Esophagus squamous epithelium (tissue), 5 donors: ENCODE results near the gene ABCB8. TPM values are rescaled to one million over a fixed set of nuclear protein-coding genes. Genes with fewer than 3 reads are reported as not detected.
A peak's percentile ranks its signal among the peaks of the same experiment; 100 is the strongest.

ENCODE experiments used
- DNase-seq: peaks from one replicate; lab custom pipeline; 2025; lab: John Stamatoyannopoulos, UW
- H3K27ac ChIP-seq, 4 donors: fragments of 200-600 bp; sonication (generic); one replicate each; pipeline ENCODE4 v1.5.1; 2016 to 2019; ENCODE audit warnings: mild to moderate bottlenecking in 1 of 4
- H3K27me3 ChIP-seq, 4 donors: fragments of 200-600 bp; sonication (generic); 1 replicate in 3 of 4; 2 replicates in 1 of 4; pipeline versions ENCODE4 v1.5.1 to v1.6.0; 2017 to 2021; ENCODE audit warnings: antibody characterized with exemption in 1 of 4
- H3K36me3 ChIP-seq, 3 donors: fragments of 200-600 bp; sonication (generic); one replicate each; pipeline ENCODE4 v1.5.1; 2016 to 2019
- H3K4me1 ChIP-seq, 3 donors: fragments of 200-600 bp; sonication (generic); one replicate each; pipeline ENCODE4 v1.5.1; 2017 to 2019
- H3K4me3 ChIP-seq, 4 donors: fragments of 200-600 bp; sonication (generic); 1 replicate in 3 of 4; 2 replicates in 1 of 4; pipeline ENCODE4 v1.5.1; 2016 to 2019; ENCODE audit warnings: mild to moderate bottlenecking in 2 of 4, moderate library complexity in 1 of 4
- H3K9me3 ChIP-seq, 3 donors: fragments of 200-600 bp; sonication (generic); one replicate each; pipeline ENCODE4 v1.5.1; 2016 to 2019
- CTCF ChIP-seq, 6 experiments: fragments of 450-650 bp in 4 of 6; fragments of 200-600 bp in 2 of 6; sonication (generic) in 2 of 6; IDR thresholded peaks; one replicate each; pipeline ENCODE4 v1.5.1; 2016 to 2019; ENCODE audit warnings: antibody characterized with exemption in 6 of 6, mild to moderate bottlenecking in 4 of 6, moderate library complexity in 4 of 6
- POLR2A ChIP-seq, 4 donors: fragments of 450-650 bp; IDR thresholded peaks; one replicate each; pipeline ENCODE4 v1.6.1; 2017; ENCODE audit warnings: antibody characterized with exemption in 4 of 4, mild to moderate bottlenecking in 4 of 4, moderate library complexity in 3 of 4
- WGBS, 2 donors: methylation state at CpG; one replicate each; pipeline ENCODE4 v1.1.5; 2018; 5-methylcytosine and 5-hydroxymethylcytosine counted together
- intact Hi-C: fragments of 100-400 bp; cut with DNase I; formaldehyde crosslinking; loops from one replicate; pipeline ENCODE4 v1.15.0; 2022
- total RNA-seq, 4 donors: library from RNA; depleted of rRNA; stranded (reverse); fragments of >200 nt; gene quantifications; one replicate each; pipeline ENCODE4 v1.1.0, GENCODE V29; 2016
- donor health status: DM: yes; HTN: yes; CAD: no.

The ABCB8 gene
- total RNA-seq, 4 donors from 2014 or later = 23.1 to 41.0 (median 26.1) TPM

- TF ChIP-seq POLR2A (IDR thresholded peaks at IDR 0.05) = no peak
- no peak for TF ChIP-seq CTCF (IDR thresholded peaks at IDR 0.05)
- no peaks in the 10 kb centered on the region for H3K9me3 ChIP-seq
- H3K4me1 ChIP-seq = peaks cover 13 to 33% (median 16%) of the 10 kb centered on the region in 3 donors
- no peak overlapping the region for H3K4me3 ChIP-seq
- no peaks in the 10 kb centered on the region for H3K27me3 ChIP-seq
- H3K27ac ChIP-seq = no peak overlapping the region
- DNase-seq = no peak
- intact Hi-C loops = no loop called here
- WGBS, 2 donors = 83 to 88% methylated on average over 6 to 15 of the region's 26 CpGs
- peaks cover 35 to 96% (median 48%) of the 10 kb centered on the region in 3 donors for H3K36me3 ChIP-seq
Observed at GRCh38 chr7:151074817-151075661, 46.8 kb downstream of the ABCB8 start.

GRCh38 chr7:151075662-151075971 is 47.4 kb downstream of the ABCB8 start:
- no peak overlapping the region for H3K27ac ChIP-seq
- H3K27me3 ChIP-seq = no peaks in the 10 kb centered on the region
- intact Hi-C loops = no loop called here
- peaks cover 32 to 90% (median 42%) of the 10 kb centered on the region in 3 donors for H3K36me3 ChIP-seq
- no peak overlapping the region for H3K4me3 ChIP-seq
- H3K4me1 ChIP-seq = peaks cover 15 to 36% (median 17%) of the 10 kb centered on the region in 3 donors
- WGBS, 2 donors = 40 to 72% methylated on average over 2 to 7 of the region's 7 CpGs
- TF ChIP-seq POLR2A (IDR thresholded peaks at IDR 0.05) = no peak
- no peak for TF ChIP-seq CTCF (IDR thresholded peaks at IDR 0.05)
- no peaks in the 10 kb centered on the region for H3K9me3 ChIP-seq
- DNase-seq = no peak

DNA sequence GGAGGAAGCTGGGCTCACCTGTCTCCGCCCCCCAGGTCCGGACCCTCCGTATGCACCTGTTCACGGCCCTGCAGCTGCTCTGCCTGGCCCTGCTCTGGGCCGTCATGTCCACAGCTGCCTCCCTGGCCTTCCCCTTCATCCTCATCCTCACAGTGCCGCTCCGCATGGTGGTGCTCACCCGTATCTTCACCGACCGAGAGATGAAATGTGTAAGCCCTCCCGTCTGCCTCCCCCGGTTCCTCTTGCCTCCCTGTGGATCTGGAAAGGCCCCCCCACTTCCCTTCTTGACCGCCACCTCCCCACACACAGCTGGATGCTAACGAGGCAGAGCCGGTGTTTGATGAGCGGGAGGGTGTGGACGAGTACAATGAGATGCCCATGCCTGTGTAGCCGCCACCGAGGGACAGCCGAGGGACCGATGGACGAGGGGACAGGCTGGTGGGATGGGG is 47.8 kb downstream of the ABCB8 start:
- peaks cover 17 to 39% (median 17%) of the 10 kb centered on the region in 3 donors for H3K4me1 ChIP-seq
- H3K36me3 ChIP-seq = peaks cover 28 to 86% (median 38%) of the 10 kb centered on the region in 3 donors
- TF ChIP-seq CTCF (IDR thresholded peaks at IDR 0.05) (no peak), POLR2A (IDR thresholded peaks at IDR 0.05) (no peak)
- no peak overlapping the region for H3K27ac ChIP-seq
- H3K9me3 ChIP-seq = no peaks in the 10 kb centered on the region
- H3K4me3 ChIP-seq = no peak overlapping the region
- no peak for DNase-seq
- WGBS, 2 donors = 83 to 88% methylated on average over 10 to 17 of the region's 22 CpGs
- no peaks in the 10 kb centered on the region for H3K27me3 ChIP-seq
- intact Hi-C loops = no loop called here

GRCh38 chr7:151076863-151077704 is 48.8 kb downstream of the ABCB8 start:
- TF ChIP-seq CTCF (IDR thresholded peaks at IDR 0.05) (peak in 2 of 6 experiments; percentile 11 to 39), POLR2A (IDR thresholded peaks at IDR 0.05) (no peak)
- WGBS, 2 donors = 56 to 63% methylated on average over 6 to 8 of the region's 33 CpGs
- Histone ChIP-seq H3K4me3 (no peak overlapping the region), H3K9me3 (no peaks in the 10 kb centered on the region), H3K27me3 (no peaks in the 10 kb centered on the region), H3K4me1 (peaks cover 28 to 50% (median 28%) of the 10 kb centered on the region in 3 donors), H3K36me3 (peaks cover 17 to 75% (median 28%) of the 10 kb centered on the region in 3 donors), H3K27ac (peak overlapping the region in 1 of 4 donors; percentile 2)
- intact Hi-C loops = no loop called here
- no peak for DNase-seq
